Mononuclear cell (primary cell): ENCODE results near the gene GPATCH2. TPM values are rescaled to one million over a fixed set of nuclear protein-coding genes. Genes with fewer than 3 reads are reported as not detected.

Experiments used
- H3K27me3 ChIP-seq: 2 replicates; pipeline ENCODE4 v1.6.0; 2011; ENCODE audit warnings: low read length, control low read depth; ENCODE audit not compliant: insufficient read depth
- H3K4me1 ChIP-seq: 2 replicates; pipeline ENCODE4 v1.5.1; 2011; ENCODE audit warnings: mild to moderate bottlenecking, low read length, control low read depth; ENCODE audit not compliant: insufficient read depth
- H3K4me3 ChIP-seq: 2 replicates; pipeline ENCODE4 v1.5.1; 2011; ENCODE audit warnings: mild to moderate bottlenecking, low read length, moderate library complexity
- H3K9me3 ChIP-seq: 2 replicates; pipeline ENCODE4 v1.5.1; 2011; ENCODE audit warnings: low read depth, mild to moderate bottlenecking, control low read depth, low read length
- total RNA-seq: library from RNA; depleted of rRNA; stranded (reverse); fragments of >200 nt; gene quantifications from one replicate; pipeline ENCODE4 v1.2.3, GENCODE V29; 2012

Gene GPATCH2
- total RNA-seq, 1 donor, result 14.3 TPM

GRCh38 chr1:217462666-217463065, 168.2 kb downstream of the GPATCH2 start:
- Histone ChIP-seq H3K9me3 (peaks cover 7% of the 10 kb centered on the region), H3K4me3 (no peak overlapping the region), H3K27me3 (no peaks in the 10 kb centered on the region), H3K4me1 (no peaks in the 10 kb centered on the region)

- Histone ChIP-seq H3K4me1 (no peaks in the 10 kb centered on the region), H3K27me3 (no peaks in the 10 kb centered on the region), H3K4me3 (no peak overlapping the region), H3K9me3 (peaks cover 7% of the 10 kb centered on the region)
Measured at GRCh38 chr1:217462159-217462558, 168.7 kb downstream of the GPATCH2 start.

- H3K27me3 ChIP-seq, result no peaks in the 10 kb centered on the region
- no peaks in the 10 kb centered on the region for H3K4me1 ChIP-seq
- H3K9me3 ChIP-seq, result no peaks in the 10 kb centered on the region
- no peak overlapping the region for H3K4me3 ChIP-seq
Measured at GRCh38 chr1:217457016-217457415, 173.9 kb downstream of the GPATCH2 start.

GRCh38 chr1:217456261-217456660, 174.6 kb downstream of the GPATCH2 start:
- H3K9me3 ChIP-seq, result no peaks in the 10 kb centered on the region
- H3K27me3 ChIP-seq, result no peaks in the 10 kb centered on the region
- no peak overlapping the region for H3K4me3 ChIP-seq
- no peaks in the 10 kb centered on the region for H3K4me1 ChIP-seq

- no peaks in the 10 kb centered on the region for H3K4me1 ChIP-seq
- H3K4me3 ChIP-seq, result no peak overlapping the region
- H3K9me3 ChIP-seq, result no peaks in the 10 kb centered on the region
- H3K27me3 ChIP-seq, result no peaks in the 10 kb centered on the region
Measured at GRCh38 chr1:217453816-217454215, 177.1 kb downstream of the GPATCH2 start.

GRCh38 chr1:217449370-217449769, 181.5 kb downstream of the GPATCH2 start:
- H3K4me1 ChIP-seq, result no peaks in the 10 kb centered on the region
- H3K9me3 ChIP-seq, result no peaks in the 10 kb centered on the region
- H3K27me3 ChIP-seq, result no peaks in the 10 kb centered on the region
- H3K4me3 ChIP-seq, result no peak overlapping the region

GRCh38 chr1:217443845-217444244, 187.0 kb downstream of the GPATCH2 start:
- Histone ChIP-seq H3K4me1 (no peaks in the 10 kb centered on the region), H3K9me3 (no peaks in the 10 kb centered on the region), H3K4me3 (no peak overlapping the region), H3K27me3 (no peaks in the 10 kb centered on the region)

GRCh38 chr1:217437376-217437775, 193.5 kb downstream of the GPATCH2 start:
- Histone ChIP-seq H3K27me3 (no peaks in the 10 kb centered on the region), H3K9me3 (no peaks in the 10 kb centered on the region), H3K4me1 (no peaks in the 10 kb centered on the region), H3K4me3 (no peak overlapping the region)

- no peak overlapping the region for H3K4me3 ChIP-seq
- no peaks in the 10 kb centered on the region for H3K27me3 ChIP-seq
- H3K4me1 ChIP-seq, result no peaks in the 10 kb centered on the region
- no peaks in the 10 kb centered on the region for H3K9me3 ChIP-seq
Measured at GRCh38 chr1:217435204-217435603, 195.7 kb downstream of the GPATCH2 start.

GRCh38 chr1:217433664-217434063, 197.2 kb downstream of the GPATCH2 start:
- Histone ChIP-seq H3K9me3 (no peaks in the 10 kb centered on the region), H3K4me3 (no peak overlapping the region), H3K4me1 (no peaks in the 10 kb centered on the region), H3K27me3 (no peaks in the 10 kb centered on the region)

- H3K9me3 ChIP-seq, result no peaks in the 10 kb centered on the region
- no peaks in the 10 kb centered on the region for H3K27me3 ChIP-seq
- H3K4me3 ChIP-seq, result no peak overlapping the region
- H3K4me1 ChIP-seq, result no peaks in the 10 kb centered on the region
Measured at GRCh38 chr1:217432339-217432738, 198.6 kb downstream of the GPATCH2 start.

GRCh38 chr1:217431395-217431794, 199.5 kb downstream of the GPATCH2 start:
- H3K9me3 ChIP-seq, result no peaks in the 10 kb centered on the region
- no peak overlapping the region for H3K4me3 ChIP-seq
- H3K4me1 ChIP-seq, result no peaks in the 10 kb centered on the region
- H3K27me3 ChIP-seq, result no peaks in the 10 kb centered on the region

- Histone ChIP-seq H3K27me3 (no peaks in the 10 kb centered on the region), H3K9me3 (no peaks in the 10 kb centered on the region), H3K4me1 (no peaks in the 10 kb centered on the region), H3K4me3 (no peak overlapping the region)
Measured at GRCh38 chr1:217425422-217425821, 205.5 kb downstream of the GPATCH2 start.

GRCh38 chr1:217419194-217419551, 211.7 kb downstream of the GPATCH2 start:
- no peaks in the 10 kb centered on the region for H3K4me1 ChIP-seq
- H3K9me3 ChIP-seq, result no peaks in the 10 kb centered on the region
- H3K4me3 ChIP-seq, result no peak overlapping the region
- no peaks in the 10 kb centered on the region for H3K27me3 ChIP-seq

- Histone ChIP-seq H3K27me3 (no peaks in the 10 kb centered on the region), H3K4me3 (no peak overlapping the region), H3K4me1 (no peaks in the 10 kb centered on the region), H3K9me3 (no peaks in the 10 kb centered on the region)
Measured at GRCh38 chr1:217418269-217419193, 212.4 kb downstream of the GPATCH2 start.

GRCh38 chr1:217417363-217417762, 213.5 kb downstream of the GPATCH2 start:
- Histone ChIP-seq H3K9me3 (no peaks in the 10 kb centered on the region), H3K4me3 (no peak overlapping the region), H3K27me3 (no peaks in the 10 kb centered on the region)

More at GRCh38 chr1:217417363-217417762, 213.5 kb downstream of the GPATCH2 start:
- H3K4me1 ChIP-seq, result no peaks in the 10 kb centered on the region
